MM.1S (cell line): ENCODE data around the gene JADE1.

Source experiments
- EZH2 ChIP-seq: fragments of 300-600 bp; sonication (generic); optimal IDR thresholded peaks from 2 replicates; pipeline ENCODE3; 2017; ENCODE audit warnings: low read depth, mild to moderate bottlenecking, antibody characterized with exemption, low read length, mixed read lengths
- EZH2phosphoT487 ChIP-seq: fragments of 300-600 bp; sonication (generic); IDR thresholded peaks from 2 replicates; pipeline ENCODE4 v1.6.1; 2018; ENCODE audit warnings: antibody characterized with exemption, low read length
- TF ChIP-seq, protein P1 (sequence below): fragments of 300-600 bp; sonication (generic); IDR thresholded peaks from 2 replicates; pipeline ENCODE4 v1.5.1; 2016; ENCODE audit warnings: antibody characterized with exemption, low read length, mixed read lengths

DNA sequence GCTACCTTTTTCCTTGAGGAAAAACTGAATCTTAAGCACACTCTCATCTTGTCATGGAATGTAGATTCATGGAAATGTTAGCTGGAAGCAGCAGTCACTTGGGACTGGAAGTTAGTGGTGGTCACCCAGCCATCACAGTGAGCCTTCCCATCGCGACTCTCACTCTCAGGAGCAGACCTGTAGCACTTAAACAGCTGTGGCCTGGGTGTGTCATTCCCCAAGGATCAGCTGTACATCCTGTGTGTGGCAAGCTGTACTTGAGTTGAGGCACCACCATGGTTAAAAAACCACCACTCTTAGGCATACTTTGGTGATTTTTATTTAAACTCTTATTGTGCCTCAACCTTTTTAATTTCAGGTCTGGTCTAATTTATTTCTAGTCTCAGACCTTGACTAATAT lies 46.7 kb downstream of the JADE1 start:
- no peak for TF ChIP-seq EZH2
- TF ChIP-seq, protein P1, sequence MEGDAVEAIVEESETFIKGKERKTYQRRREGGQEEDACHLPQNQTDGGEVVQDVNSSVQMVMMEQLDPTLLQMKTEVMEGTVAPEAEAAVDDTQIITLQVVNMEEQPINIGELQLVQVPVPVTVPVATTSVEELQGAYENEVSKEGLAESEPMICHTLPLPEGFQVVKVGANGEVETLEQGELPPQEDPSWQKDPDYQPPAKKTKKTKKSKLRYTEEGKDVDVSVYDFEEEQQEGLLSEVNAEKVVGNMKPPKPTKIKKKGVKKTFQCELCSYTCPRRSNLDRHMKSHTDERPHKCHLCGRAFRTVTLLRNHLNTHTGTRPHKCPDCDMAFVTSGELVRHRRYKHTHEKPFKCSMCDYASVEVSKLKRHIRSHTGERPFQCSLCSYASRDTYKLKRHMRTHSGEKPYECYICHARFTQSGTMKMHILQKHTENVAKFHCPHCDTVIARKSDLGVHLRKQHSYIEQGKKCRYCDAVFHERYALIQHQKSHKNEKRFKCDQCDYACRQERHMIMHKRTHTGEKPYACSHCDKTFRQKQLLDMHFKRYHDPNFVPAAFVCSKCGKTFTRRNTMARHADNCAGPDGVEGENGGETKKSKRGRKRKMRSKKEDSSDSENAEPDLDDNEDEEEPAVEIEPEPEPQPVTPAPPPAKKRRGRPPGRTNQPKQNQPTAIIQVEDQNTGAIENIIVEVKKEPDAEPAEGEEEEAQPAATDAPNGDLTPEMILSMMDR, result no peak
- TF ChIP-seq EZH2phosphoT487, result no peak
